Activated naive CD4-positive, alpha-beta T cell treated with anti-CD3 and anti-CD28 coated beads for 36 hours (primary cell): Measurements from ENCODE around the gene ZDHHC11. TPM values are rescaled to one million over a fixed set of nuclear protein-coding genes. Genes with fewer than 3 reads are reported as not detected.
"Not testable (repeated sequence)": the region's sequence is repeated elsewhere in the genome, so short reads cannot be mapped to it uniquely, and the experiment has no call there.

Source experiments
- CTCF ChIA-PET: fragments of 350-600 bp; sonication (Branson Sonifier 250); formaldehyde crosslinking; loops from one replicate; lab custom pipeline; 2021; ENCODE audit warnings: antibody characterized with exemption; lab: Charles Lee
- DNase-seq: peaks from one replicate; pipeline ENCODE4 v3.0.0-alpha.2; 2020
- H3K27ac Mint-ChIP-seq: one replicate; pipeline ENCODE4 v1.8.0; 2021; ENCODE audit warnings: mild to moderate bottlenecking, mixed read lengths
- H3K27me3 Mint-ChIP-seq: one replicate; pipeline ENCODE4 v1.8.0; 2021; ENCODE audit warnings: low read depth, mixed read lengths
- H3K36me3 Mint-ChIP-seq: one replicate; pipeline ENCODE4 v1.8.0; 2021; ENCODE audit warnings: low read depth, mixed read lengths
- H3K4me1 Mint-ChIP-seq: one replicate; pipeline ENCODE4 v1.8.0; 2021; ENCODE audit warnings: low read depth, mixed read lengths
- H3K4me3 Mint-ChIP-seq: one replicate; pipeline ENCODE4 v1.8.0; 2021; ENCODE audit warnings: mild to moderate bottlenecking, moderate library complexity, mixed read lengths
- H3K9me3 Mint-ChIP-seq: one replicate; pipeline ENCODE4 v1.8.0; 2021; ENCODE audit warnings: mixed read lengths
- intact Hi-C: fragments of 100-400 bp; cut with micrococcal nuclease; formaldehyde crosslinking; loops from one replicate; pipeline ENCODE4 v1.15.1; 2023
- total RNA-seq, 2 experiments: library from RNA; stranded (reverse); gene quantifications; one replicate each; pipeline ENCODE4 v1.2.3, GENCODE V29; 2021

The ZDHHC11 gene
- total RNA-seq, 2 experiments from 2014 or later = 3.6 TPM

- H3K27ac Mint-ChIP-seq = not testable (repeated sequence)
Observed at GRCh38 chr5:771087-771781, 79.6 kb downstream of the ZDHHC11 start.

GRCh38 chr5:770585-770984, 80.2 kb downstream of the ZDHHC11 start:
- H3K9me3 Mint-ChIP-seq, H3K4me1 Mint-ChIP-seq, DNase-seq, H3K27ac Mint-ChIP-seq, H3K27me3 Mint-ChIP-seq, H3K36me3 Mint-ChIP-seq, CTCF ChIA-PET, intact Hi-C loops, H3K4me3 Mint-ChIP-seq: not testable (repeated sequence)

More at GRCh38 chr5:771087-771781, 79.6 kb downstream of the ZDHHC11 start:
- H3K9me3 Mint-ChIP-seq, H3K36me3 Mint-ChIP-seq, DNase-seq, H3K4me1 Mint-ChIP-seq, CTCF ChIA-PET, intact Hi-C loops, H3K27me3 Mint-ChIP-seq, H3K4me3 Mint-ChIP-seq: not testable (repeated sequence)

GRCh38 chr5:769485-770145, 81.2 kb downstream of the ZDHHC11 start:
- H3K36me3 Mint-ChIP-seq, CTCF ChIA-PET, intact Hi-C loops, DNase-seq, H3K27me3 Mint-ChIP-seq, H3K4me3 Mint-ChIP-seq, H3K27ac Mint-ChIP-seq, H3K9me3 Mint-ChIP-seq, H3K4me1 Mint-ChIP-seq: not testable (repeated sequence)

GRCh38 chr5:766666-767431, 83.9 kb downstream of the ZDHHC11 start:
- no peak for DNase-seq
- Mint-ChIP-seq H3K4me1 (no peaks in the 10 kb centered on the region), H3K27ac (no peak overlapping the region), H3K9me3 (no peaks in the 10 kb centered on the region), H3K27me3 (no peaks in the 10 kb centered on the region), H3K4me3 (no peak overlapping the region), H3K36me3 (no peaks in the 10 kb centered on the region)
- CTCF ChIA-PET = no interaction called here
- intact Hi-C loops = no loop called here

- DNase-seq = no peak
- CTCF ChIA-PET = no interaction called here
Observed at GRCh38 chr5:765948-766631, 84.7 kb downstream of the ZDHHC11 start.

GRCh38 chr5:763998-764781, 86.6 kb downstream of the ZDHHC11 start:
- H3K27me3 Mint-ChIP-seq = no peaks in the 10 kb centered on the region
- H3K9me3 Mint-ChIP-seq = no peaks in the 10 kb centered on the region
- H3K36me3 Mint-ChIP-seq = no peaks in the 10 kb centered on the region
- no peak overlapping the region for H3K4me3 Mint-ChIP-seq
- intact Hi-C loops = no loop called here
- peaks cover 2% of the 10 kb centered on the region for H3K4me1 Mint-ChIP-seq
- H3K27ac Mint-ChIP-seq = no peak overlapping the region
- CTCF ChIA-PET = interaction anchor here (0.7 to 1.0 kb wide), 2 partner anchors 13 to 380 kb away, joined by 3 to 5 read pairs; no protein-coding TSS in a partner anchor
- no peak for DNase-seq

More at GRCh38 chr5:765948-766631, 84.7 kb downstream of the ZDHHC11 start:
- Mint-ChIP-seq H3K36me3 (no peaks in the 10 kb centered on the region), H3K4me1 (no peaks in the 10 kb centered on the region), H3K9me3 (no peaks in the 10 kb centered on the region), H3K27me3 (no peaks in the 10 kb centered on the region), H3K4me3 (no peak overlapping the region), H3K27ac (no peak overlapping the region)
- intact Hi-C loops = no loop called here

- DNase-seq = no peak
- peaks cover 8% of the 10 kb centered on the region for H3K4me1 Mint-ChIP-seq
- H3K9me3 Mint-ChIP-seq = no peaks in the 10 kb centered on the region
- no peaks in the 10 kb centered on the region for H3K36me3 Mint-ChIP-seq
- intact Hi-C loops = no loop called here
- no peak overlapping the region for H3K4me3 Mint-ChIP-seq
- CTCF ChIA-PET = no interaction called here
- H3K27me3 Mint-ChIP-seq = no peaks in the 10 kb centered on the region
- H3K27ac Mint-ChIP-seq = no peak overlapping the region
Observed at GRCh38 chr5:763397-763796, 87.4 kb downstream of the ZDHHC11 start.

- H3K4me3 Mint-ChIP-seq, CTCF ChIA-PET: not testable (repeated sequence)
- H3K4me1 Mint-ChIP-seq = peaks cover 11% of the 10 kb centered on the region
Observed at GRCh38 chr5:762996-763395, 87.8 kb downstream of the ZDHHC11 start.

GRCh38 chr5:761854-762710, 88.7 kb downstream of the ZDHHC11 start:
- no peak overlapping the region for H3K27ac Mint-ChIP-seq

More at GRCh38 chr5:762996-763395, 87.8 kb downstream of the ZDHHC11 start:
- H3K27me3 Mint-ChIP-seq, H3K9me3 Mint-ChIP-seq, H3K36me3 Mint-ChIP-seq, intact Hi-C loops, H3K27ac Mint-ChIP-seq, DNase-seq: not testable (repeated sequence)

GRCh38 chr5:761059-761771, 89.6 kb downstream of the ZDHHC11 start:
- H3K36me3 Mint-ChIP-seq = no peaks in the 10 kb centered on the region
- DNase-seq = no peak
- no peaks in the 10 kb centered on the region for H3K27me3 Mint-ChIP-seq
- intact Hi-C loops = no loop called here
- H3K9me3 Mint-ChIP-seq = no peaks in the 10 kb centered on the region
- no peak overlapping the region for H3K4me3 Mint-ChIP-seq
- no peak overlapping the region for H3K27ac Mint-ChIP-seq
- H3K4me1 Mint-ChIP-seq = peaks cover 11% of the 10 kb centered on the region
- CTCF ChIA-PET = interaction anchor here (0.6 kb wide), 1 partner anchor 533 kb away, joined by 3 read pairs; no protein-coding TSS in a partner anchor

More at GRCh38 chr5:761854-762710, 88.7 kb downstream of the ZDHHC11 start:
- Mint-ChIP-seq H3K36me3 (no peaks in the 10 kb centered on the region), H3K9me3 (no peaks in the 10 kb centered on the region), H3K4me1 (peaks cover 11% of the 10 kb centered on the region), H3K27me3 (no peaks in the 10 kb centered on the region), H3K4me3 (no peak overlapping the region)
- DNase-seq = no peak
- intact Hi-C loops = no loop called here
- CTCF ChIA-PET = no interaction called here
